ENCODE data around the gene METAP2.

Gene METAP2

DNA sequence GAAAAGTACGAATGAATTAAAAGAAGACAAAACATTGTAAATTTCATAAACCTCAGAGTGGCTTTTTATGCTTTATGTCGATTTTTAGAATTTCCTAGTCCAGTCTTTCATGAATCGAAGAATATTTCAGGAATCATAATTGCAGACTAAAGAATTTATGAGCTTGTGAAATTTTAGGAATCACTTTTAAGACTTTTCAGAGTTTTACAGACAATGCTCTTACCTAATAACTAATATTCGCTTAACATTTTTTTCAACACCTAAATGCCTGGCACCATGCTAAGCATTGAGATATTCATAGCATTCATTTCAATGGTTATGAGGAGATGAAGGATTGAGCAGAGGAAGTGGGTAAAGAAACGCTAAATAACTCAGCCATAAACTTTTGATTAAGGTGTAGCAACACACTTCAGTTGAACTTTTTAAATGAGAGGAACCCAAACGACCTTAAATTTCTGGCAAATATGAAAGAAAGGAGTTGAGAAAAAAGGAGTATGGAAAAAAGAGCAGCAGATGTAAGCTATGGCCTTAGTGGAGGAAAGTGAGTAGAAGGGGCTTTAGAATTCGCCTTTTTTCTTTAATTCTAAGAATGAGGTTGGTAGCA, 78.1 kb downstream of the METAP2 start:
- H3K27ac ChIP-seq, result no peak overlapping the region
- TF ChIP-seq, protein P1, sequence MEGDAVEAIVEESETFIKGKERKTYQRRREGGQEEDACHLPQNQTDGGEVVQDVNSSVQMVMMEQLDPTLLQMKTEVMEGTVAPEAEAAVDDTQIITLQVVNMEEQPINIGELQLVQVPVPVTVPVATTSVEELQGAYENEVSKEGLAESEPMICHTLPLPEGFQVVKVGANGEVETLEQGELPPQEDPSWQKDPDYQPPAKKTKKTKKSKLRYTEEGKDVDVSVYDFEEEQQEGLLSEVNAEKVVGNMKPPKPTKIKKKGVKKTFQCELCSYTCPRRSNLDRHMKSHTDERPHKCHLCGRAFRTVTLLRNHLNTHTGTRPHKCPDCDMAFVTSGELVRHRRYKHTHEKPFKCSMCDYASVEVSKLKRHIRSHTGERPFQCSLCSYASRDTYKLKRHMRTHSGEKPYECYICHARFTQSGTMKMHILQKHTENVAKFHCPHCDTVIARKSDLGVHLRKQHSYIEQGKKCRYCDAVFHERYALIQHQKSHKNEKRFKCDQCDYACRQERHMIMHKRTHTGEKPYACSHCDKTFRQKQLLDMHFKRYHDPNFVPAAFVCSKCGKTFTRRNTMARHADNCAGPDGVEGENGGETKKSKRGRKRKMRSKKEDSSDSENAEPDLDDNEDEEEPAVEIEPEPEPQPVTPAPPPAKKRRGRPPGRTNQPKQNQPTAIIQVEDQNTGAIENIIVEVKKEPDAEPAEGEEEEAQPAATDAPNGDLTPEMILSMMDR (conservative IDR thresholded peaks at IDR 0.05), result no peak

DNA sequence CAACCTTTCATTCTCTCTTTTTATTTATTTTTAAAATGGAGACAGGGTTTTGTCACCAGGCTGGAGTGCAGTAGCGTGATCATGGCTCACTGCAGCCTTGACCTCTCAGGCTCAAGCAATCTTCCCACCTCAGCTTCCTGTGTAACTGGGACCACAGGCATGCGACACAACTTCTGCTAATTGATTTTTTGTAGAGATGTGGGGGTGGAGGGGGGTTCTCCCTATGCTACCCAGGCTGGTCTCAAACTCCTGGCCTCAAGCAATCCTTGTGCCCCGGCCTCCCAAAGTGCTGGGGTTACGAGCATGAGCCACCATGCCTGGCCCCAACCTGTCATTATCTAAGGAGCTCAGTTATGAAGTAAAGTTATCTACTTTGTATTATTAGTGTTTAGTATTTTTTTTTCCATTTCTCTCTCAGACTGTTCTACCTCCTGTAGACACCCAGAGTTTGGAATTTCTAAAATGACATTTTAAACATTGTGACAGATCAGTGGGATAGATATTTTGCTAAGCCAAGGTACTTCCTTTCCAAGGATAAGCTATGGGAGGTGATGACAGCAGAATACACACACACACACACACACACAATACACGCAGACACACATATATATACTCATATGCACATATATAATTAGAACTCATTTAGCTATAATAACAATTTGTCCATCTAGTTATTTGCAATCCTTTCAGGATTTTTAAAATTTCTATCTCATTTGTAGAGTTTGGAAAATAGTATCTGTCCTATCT, 79.4 kb downstream of the METAP2 start:
- TF ChIP-seq, protein P1 (conservative IDR thresholded peaks at IDR 0.05), result no peak

DNA sequence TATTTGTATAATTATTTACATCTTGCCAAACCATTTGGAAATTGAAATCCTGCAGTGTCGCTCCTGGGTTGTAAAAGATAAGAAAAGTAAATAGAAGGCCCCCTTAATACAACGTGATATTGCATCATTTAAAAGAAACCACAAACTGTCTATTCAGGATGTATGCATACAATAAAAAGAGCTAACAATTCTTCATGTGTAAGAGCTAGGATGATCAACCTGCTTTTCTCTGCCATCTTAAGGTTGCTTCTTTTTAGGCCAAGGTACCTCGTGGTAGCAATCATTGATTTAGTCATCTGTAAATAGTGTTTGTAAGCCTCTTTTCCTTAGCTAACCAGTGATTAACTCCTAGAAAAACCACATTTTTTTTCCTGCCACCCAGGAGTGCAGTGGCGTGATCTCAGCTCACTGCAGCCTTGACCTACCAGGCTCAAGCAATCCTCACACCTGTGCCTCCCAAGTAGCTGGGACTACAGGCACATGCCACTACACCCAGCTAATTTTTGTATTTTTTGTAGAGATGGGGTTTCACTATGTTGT, 80.7 kb downstream of the METAP2 start:
- TF ChIP-seq, protein P1 (conservative IDR thresholded peaks at IDR 0.05), result no peak

More for the DNA sequence above, 79.4 kb downstream of the METAP2 start:
- H3K27ac ChIP-seq, result no peak overlapping the region

DNA sequence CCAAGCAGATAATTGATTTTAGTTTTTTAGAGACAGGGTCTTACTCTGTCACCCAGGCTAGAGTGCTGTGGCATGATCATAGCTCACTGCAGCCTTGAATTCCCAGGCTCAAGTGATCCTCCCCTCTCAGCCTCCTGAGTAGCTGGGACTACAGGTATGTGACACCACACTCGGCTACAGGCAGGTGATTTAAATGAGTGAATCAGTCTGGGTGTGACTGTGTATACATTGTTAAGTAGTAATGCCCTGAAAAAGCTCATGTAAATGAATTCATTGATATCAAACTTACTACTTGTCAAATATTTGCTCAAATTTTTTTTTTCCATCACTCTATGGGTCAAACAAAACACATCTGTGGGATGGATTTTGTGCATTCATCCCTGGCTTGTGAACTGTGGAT, 83.7 kb downstream of the METAP2 start:
- H3K27ac ChIP-seq, result no peak overlapping the region
- TF ChIP-seq, protein P1 (conservative IDR thresholded peaks at IDR 0.05), result no peak

More for the DNA sequence above, 80.7 kb downstream of the METAP2 start:
- no peak overlapping the region for H3K27ac ChIP-seq

Measured in VCaP (cell line).